GM12892 (cell line): ENCODE data around the gene NXPH1.

ENCODE experiments used
- POLR2A ChIP-seq: IDR thresholded peaks from 2 replicates; pipeline ENCODE4 v1.6.1; 2011; ENCODE audit warnings: low read depth, low read length, control low read depth
- POLR2AphosphoS5 ChIP-seq: IDR thresholded peaks from 2 replicates; pipeline ENCODE4 v1.6.1; 2011; ENCODE audit warnings: low read depth, low read length, control low read depth

DNA sequence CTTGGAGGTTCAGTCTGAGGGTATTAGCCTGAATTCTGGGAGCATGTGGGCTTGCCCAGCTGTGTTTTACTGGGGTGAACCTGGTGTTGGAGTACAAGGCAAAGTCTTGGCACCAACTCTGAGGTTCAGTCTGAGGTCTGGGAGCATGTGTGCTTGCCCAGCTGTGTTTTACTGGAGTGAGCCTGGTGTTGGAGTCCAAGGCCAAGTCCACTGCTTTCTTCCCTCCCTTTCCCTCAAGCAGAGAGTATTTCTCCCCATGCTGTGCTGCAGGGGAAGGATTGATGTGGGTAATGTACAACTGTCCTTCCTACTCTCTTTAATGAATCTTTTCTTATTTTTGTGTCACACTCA is 236.1 kb downstream of the NXPH1 start:
- no peak for TF ChIP-seq POLR2A
- TF ChIP-seq POLR2AphosphoS5 = no peak
